ENCODE results near the gene SNAPC4. TPM values are rescaled to one million over a fixed set of nuclear protein-coding genes. Genes with fewer than 3 reads are reported as not detected.
A peak's percentile ranks its signal among the peaks of the same experiment; 100 is the strongest.

SNAPC4 gene
- total and polyA plus RNA-seq, 9 of the 15 experiments (the other 6 are each of a cell fraction or from before 2014, with no cell fraction given), result 0.21 to 21.8 (median 8.8) TPM

GRCh38 chr9:136372561-136373299 lies 27.2 kb downstream of the SNAPC4 start (continued):
- TF ChIP-seq ETS1 (conservative IDR thresholded peaks at IDR 0.05; ENCODE audit: control insufficient read depth, low read depth, low read length) (no peak; the same call in 1 of the 2 replicates), BRD9 (IDR thresholded peaks at IDR 0.05; ENCODE audit: low read depth, partially characterized antibody) (no peak), KLF6 (CRISPR knock-in tag; IDR thresholded peaks at IDR 0.05; ENCODE audit: borderline replicate concordance) (no peak), SMARCC2 (IDR thresholded peaks at IDR 0.05; ENCODE audit: low read depth) (no peak), HNRNPUL1 (IDR thresholded peaks at IDR 0.05; ENCODE audit: low read length) (no peak), ZBTB17 (CRISPR knock-in tag; IDR thresholded peaks at IDR 0.05) (no peak), STAT6 (CRISPR knock-in tag; IDR thresholded peaks at IDR 0.05) (no peak), NR2C2 (CRISPR knock-in tag; IDR thresholded peaks at IDR 0.05) (no peak), NR2C2 (tag; IDR thresholded peaks at IDR 0.05) (no peak; the same call in 1 of the 2 replicates), ZNF655 (CRISPR knock-in tag; IDR thresholded peaks at IDR 0.05) (no peak), ARHGAP35 (IDR thresholded peaks at IDR 0.05; ENCODE audit: partially characterized antibody) (no peak), ZNF134 (CRISPR knock-in tag; conservative IDR thresholded peaks at IDR 0.05) (peak; percentile 94), EWSR1 (IDR thresholded peaks at IDR 0.05; ENCODE audit: borderline replicate concordance, low read depth, partially characterized antibody) (no peak), ZKSCAN1 (IDR thresholded peaks at IDR 0.05; ENCODE audit: low read depth, low read length) (no peak), ILK (tag; IDR thresholded peaks at IDR 0.05; ENCODE audit: borderline replicate concordance, low read depth) (no peak), ZBTB5 (IDR thresholded peaks at IDR 0.05) (no peak), KAT8 (IDR thresholded peaks at IDR 0.05; ENCODE audit: low read depth) (no peak)
- TF ChIP-seq, protein P1, sequence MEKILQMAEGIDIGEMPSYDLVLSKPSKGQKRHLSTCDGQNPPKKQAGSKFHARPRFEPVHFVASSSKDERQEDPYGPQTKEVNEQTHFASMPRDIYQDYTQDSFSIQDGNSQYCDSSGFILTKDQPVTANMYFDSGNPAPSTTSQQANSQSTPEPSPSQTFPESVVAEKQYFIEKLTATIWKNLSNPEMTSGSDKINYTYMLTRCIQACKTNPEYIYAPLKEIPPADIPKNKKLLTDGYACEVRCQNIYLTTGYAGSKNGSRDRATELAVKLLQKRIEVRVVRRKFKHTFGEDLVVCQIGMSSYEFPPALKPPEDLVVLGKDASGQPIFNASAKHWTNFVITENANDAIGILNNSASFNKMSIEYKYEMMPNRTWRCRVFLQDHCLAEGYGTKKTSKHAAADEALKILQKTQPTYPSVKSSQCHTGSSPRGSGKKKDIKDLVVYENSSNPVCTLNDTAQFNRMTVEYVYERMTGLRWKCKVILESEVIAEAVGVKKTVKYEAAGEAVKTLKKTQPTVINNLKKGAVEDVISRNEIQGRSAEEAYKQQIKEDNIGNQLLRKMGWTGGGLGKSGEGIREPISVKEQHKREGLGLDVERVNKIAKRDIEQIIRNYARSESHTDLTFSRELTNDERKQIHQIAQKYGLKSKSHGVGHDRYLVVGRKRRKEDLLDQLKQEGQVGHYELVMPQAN (IDR thresholded peaks at IDR 0.05; ENCODE audit: borderline replicate concordance), result peak; percentile 85
